Large intestine (tissue), 12 donors: ENCODE measurements around the gene ZNF555. TPM values are rescaled to one million over a fixed set of nuclear protein-coding genes. Genes with fewer than 3 reads are reported as not detected.
"Not testable (repeated sequence)": the region's sequence is repeated elsewhere in the genome, so short reads cannot be mapped to it uniquely, and the experiment has no call there.

Source experiments
- DNase-seq, 2 donors: peaks; one replicate each; pipeline versions ENCODE4 v3.0.0 to v3.0.0-alpha.2; 2013
- H3K27ac ChIP-seq: one replicate; pipeline ENCODE4 v1.5.1; 2013; ENCODE audit warnings: low read length
- H3K27me3 ChIP-seq: 2 replicates; pipeline ENCODE4 v1.6.1; 2013; ENCODE audit warnings: low read length; ENCODE audit not compliant: control insufficient read depth, insufficient read depth
- H3K36me3 ChIP-seq: 2 replicates; pipeline ENCODE4 v1.6.1; 2013; ENCODE audit warnings: low read length; ENCODE audit not compliant: control insufficient read depth, insufficient read depth
- H3K4me1 ChIP-seq: one replicate; pipeline ENCODE4 v1.6.1; 2013; ENCODE audit warnings: low read length; ENCODE audit not compliant: control insufficient read depth, insufficient read depth
- H3K4me3 ChIP-seq: one replicate; pipeline ENCODE4 v1.5.1; 2013; ENCODE audit warnings: low read length
- H3K9me3 ChIP-seq: one replicate; pipeline ENCODE4 v1.6.1; 2013; ENCODE audit warnings: mild to moderate bottlenecking, low read depth, low read length, moderate library complexity; ENCODE audit not compliant: control insufficient read depth
- WGBS: methylation state at CpG from one replicate; pipeline ENCODE4 v1.1.5; 2013; ENCODE audit warnings: low lambda C conversion rate; ENCODE audit not compliant: insufficient coverage; 5-methylcytosine and 5-hydroxymethylcytosine counted together
- long read RNA-seq, 11 donors: transcript quantifications; one replicate each; lab custom pipeline, GENCODE V29; 2026
- polyA plus RNA-seq: library from polyadenylated mRNA; unstranded; fragments of 120-200 nt; gene quantifications from one replicate; pipeline ENCODE4 v1.2.1, GENCODE V29; 2013

ZNF555 gene
- 4.9 TPM for polyA plus RNA-seq
- long read RNA-seq, donor 1, full-length matches to known transcripts = 1 of 1 reads
- long read RNA-seq, donor 1, partial matches to known transcripts = 0 of 1 reads
- long read RNA-seq, donor 1, other reads (novel, unspliced or antisense) = 0 of 1 reads
- long read RNA-seq, donor 2, full-length matches to known transcripts = 2 of 2 reads
- long read RNA-seq, donor 2, partial matches to known transcripts = 0 of 2 reads
- long read RNA-seq, donor 2, other reads (novel, unspliced or antisense) = 0 of 2 reads
- long read RNA-seq, donor 3 = 0 reads
- long read RNA-seq, donor 4 = 0 reads
- long read RNA-seq, donor 5 = 0 reads
- long read RNA-seq, donor 6 = 0 reads
- long read RNA-seq, donor 7, partial matches to known transcripts = 0 of 1 reads
- long read RNA-seq, donor 7, other reads (novel, unspliced or antisense) = 0 of 1 reads
- long read RNA-seq, donor 8, full-length matches to known transcripts = 4 of 4 reads
- long read RNA-seq, donor 8, partial matches to known transcripts = 0 of 4 reads
- long read RNA-seq, donor 8, other reads (novel, unspliced or antisense) = 0 of 4 reads
- long read RNA-seq, donor 9, full-length matches to known transcripts = 1 of 1 reads
- long read RNA-seq, donor 9, partial matches to known transcripts = 0 of 1 reads
- long read RNA-seq, donor 9, other reads (novel, unspliced or antisense) = 0 of 1 reads
- long read RNA-seq, donor 10 = 0 reads
- long read RNA-seq, donor 11, full-length matches to known transcripts = 1 of 1 reads
- long read RNA-seq, donor 11, partial matches to known transcripts = 0 of 1 reads
- long read RNA-seq, donor 11, other reads (novel, unspliced or antisense) = 0 of 1 reads

GRCh38 chr19:2840794-2841791 lies at the start of gene ZNF555:
TSS of gene ZNF555 (plus strand) at chr19:2841475. CDS start at chr19:2841573, 98 bp downstream.
- no CpG with 5 or more reads among the region's 106 CpGs for WGBS
- H3K4me3 ChIP-seq = peak within 1 kb of the TSS; percentile 90
- peaks cover 5% of the 10 kb centered on the region for H3K36me3 ChIP-seq
- H3K4me1 ChIP-seq = no peaks in the 10 kb centered on the region
- peak within 1 kb of the TSS; percentile 89 for H3K27ac ChIP-seq
- no peaks in the 10 kb centered on the region for H3K27me3 ChIP-seq
- DNase-seq = peak; percentile 98 to 99
- peaks cover 42% of the 10 kb centered on the region for H3K9me3 ChIP-seq

GRCh38 chr19:2791876-2792275 lies 49.4 kb upstream of the ZNF555 start:
- WGBS = no CpG with 5 or more reads among the region's 16 CpGs
- H3K27me3 ChIP-seq = no peaks in the 10 kb centered on the region
- H3K9me3 ChIP-seq = no peaks in the 10 kb centered on the region
- no peak overlapping the region for H3K27ac ChIP-seq
- no peak for DNase-seq
- no peaks in the 10 kb centered on the region for H3K4me1 ChIP-seq
- H3K36me3 ChIP-seq = peaks cover 43% of the 10 kb centered on the region
- no peak overlapping the region for H3K4me3 ChIP-seq

- not testable (repeated sequence) for DNase-seq, H3K9me3 ChIP-seq, H3K27me3 ChIP-seq, H3K4me3 ChIP-seq, H3K27ac ChIP-seq, H3K4me1 ChIP-seq
- no CpG with 5 or more reads among the region's 10 CpGs for WGBS
- peaks cover 48% of the 10 kb centered on the region for H3K36me3 ChIP-seq
These were observed 48.6 kb upstream of the ZNF555 start for GRCh38 chr19:2792666-2793065.

- no peak for DNase-seq
- Histone ChIP-seq H3K27ac (no peak overlapping the region), H3K36me3 (peaks cover 48% of the 10 kb centered on the region), H3K9me3 (no peaks in the 10 kb centered on the region), H3K4me3 (no peak overlapping the region), H3K27me3 (no peaks in the 10 kb centered on the region), H3K4me1 (no peaks in the 10 kb centered on the region)
- WGBS = no CpG with 5 or more reads among the region's 7 CpGs
These were observed 48.1 kb upstream of the ZNF555 start for GRCh38 chr19:2793126-2793525.

GRCh38 chr19:2793577-2793976 lies 47.7 kb upstream of the ZNF555 start:
- DNase-seq = no peak
- peaks cover 50% of the 10 kb centered on the region for H3K36me3 ChIP-seq
- WGBS = no CpG with 5 or more reads among the region's 12 CpGs
- no peaks in the 10 kb centered on the region for H3K27me3 ChIP-seq
- H3K9me3 ChIP-seq = no peaks in the 10 kb centered on the region
- no peak overlapping the region for H3K27ac ChIP-seq
- H3K4me3 ChIP-seq = no peak overlapping the region
- no peaks in the 10 kb centered on the region for H3K4me1 ChIP-seq

- no peaks in the 10 kb centered on the region for H3K4me1 ChIP-seq
- no peaks in the 10 kb centered on the region for H3K27me3 ChIP-seq
- no peaks in the 10 kb centered on the region for H3K9me3 ChIP-seq
- H3K27ac ChIP-seq = no peak overlapping the region
- H3K4me3 ChIP-seq = no peak overlapping the region
- DNase-seq = no peak
- peaks cover 57% of the 10 kb centered on the region for H3K36me3 ChIP-seq
- WGBS = no CpG with 5 or more reads among the region's 27 CpGs
These were observed 45.2 kb upstream of the ZNF555 start for GRCh38 chr19:2795827-2796658.

- Histone ChIP-seq H3K9me3 (no peaks in the 10 kb centered on the region), H3K4me1 (no peaks in the 10 kb centered on the region), H3K36me3 (peaks cover 59% of the 10 kb centered on the region), H3K27me3 (no peaks in the 10 kb centered on the region), H3K27ac (no peak overlapping the region), H3K4me3 (no peak overlapping the region)
- DNase-seq = no peak
- WGBS = no CpG with 5 or more reads among the region's 23 CpGs
These were observed 44.5 kb upstream of the ZNF555 start for GRCh38 chr19:2796659-2797266.

GRCh38 chr19:2797280-2797679 lies 44.0 kb upstream of the ZNF555 start:
- no peaks in the 10 kb centered on the region for H3K27me3 ChIP-seq
- no peak overlapping the region for H3K4me3 ChIP-seq
- H3K9me3 ChIP-seq = no peaks in the 10 kb centered on the region
- no peak for DNase-seq
- 100% methylated on average over 4 of the region's 15 CpGs for WGBS
- H3K36me3 ChIP-seq = peaks cover 58% of the 10 kb centered on the region
- no peak overlapping the region for H3K27ac ChIP-seq
- H3K4me1 ChIP-seq = no peaks in the 10 kb centered on the region

GRCh38 chr19:2798158-2798685 lies 43.1 kb upstream of the ZNF555 start:
- Histone ChIP-seq H3K36me3 (peaks cover 65% of the 10 kb centered on the region), H3K4me3 (no peak overlapping the region), H3K9me3 (no peaks in the 10 kb centered on the region), H3K27ac (no peak overlapping the region), H3K4me1 (no peaks in the 10 kb centered on the region), H3K27me3 (no peaks in the 10 kb centered on the region)
- no peak for DNase-seq
- WGBS = no CpG with 5 or more reads among the region's 16 CpGs
